GM18907 (cell line): ENCODE data around the gene KLK8.

Source experiments
- ATAC-seq: cut with Tn5 transposase; IDR thresholded peaks from one replicate; pipeline ENCODE4 v1.9.1; 2021; ENCODE audit warnings: mild to moderate bottlenecking, moderate library complexity; ENCODE audit not compliant: unreplicated experiment

The KLK8 gene

GRCh38 chr19:51001515-51001914 lies at the start of gene KLK8:
Gene KLK8, minus strand, starts transcription at chr19:51001604. Its CDS starts 437 bp downstream, at chr19:51001167.
- no peak for ATAC-seq

- no peak for ATAC-seq
Measured at GRCh38 chr19:51047031-51047335, 45.6 kb upstream of the KLK8 start.

GRCh38 chr19:51044327-51044726 lies 42.9 kb upstream of the KLK8 start:
- ATAC-seq, result no peak

GRCh38 chr19:51043497-51043896 lies 42.1 kb upstream of the KLK8 start:
- no peak for ATAC-seq

- ATAC-seq, result no peak
Measured at GRCh38 chr19:51040151-51040550, 38.7 kb upstream of the KLK8 start.

GRCh38 chr19:51036519-51036918 lies 35.1 kb upstream of the KLK8 start:
- ATAC-seq, result no peak

GRCh38 chr19:51034704-51035103 lies 33.3 kb upstream of the KLK8 start, which contains the start of gene KLK12:
Gene KLK12, minus strand, starts transcription at chr19:51035002. Its CDS starts 381 bp downstream, at chr19:51034621.
- no peak for ATAC-seq

- ATAC-seq, result no peak
Measured at GRCh38 chr19:51031880-51032225, 30.4 kb upstream of the KLK8 start.

GRCh38 chr19:51031220-51031879 lies 29.9 kb upstream of the KLK8 start:
- no peak for ATAC-seq

- no peak for ATAC-seq
Measured at GRCh38 chr19:51030631-51031030, 29.2 kb upstream of the KLK8 start.

GRCh38 chr19:51029718-51030117 lies 28.3 kb upstream of the KLK8 start:
- no peak for ATAC-seq

GRCh38 chr19:51027873-51028272 lies 26.5 kb upstream of the KLK8 start:
- ATAC-seq, result no peak

GRCh38 chr19:51027126-51027806 lies 25.9 kb upstream of the KLK8 start:
- ATAC-seq, result no peak

GRCh38 chr19:51026554-51026831 lies 25.1 kb upstream of the KLK8 start, which contains the start of gene KLK11:
Gene KLK11, minus strand, starts transcription at chr19:51026616. Its CDS starts 985 bp downstream, at chr19:51025631.
- no peak for ATAC-seq

GRCh38 chr19:51025809-51026553 lies 24.6 kb upstream of the KLK8 start:
- ATAC-seq, result no peak

- ATAC-seq, result no peak
Measured at GRCh38 chr19:51025401-51025800, 24.0 kb upstream of the KLK8 start.

GRCh38 chr19:51024924-51025323 lies 23.5 kb upstream of the KLK8 start:
- no peak for ATAC-seq

GRCh38 chr19:51023946-51024345 lies 22.5 kb upstream of the KLK8 start:
- ATAC-seq, result no peak

- no peak for ATAC-seq
Measured at GRCh38 chr19:51022526-51022925, 21.1 kb upstream of the KLK8 start.

GRCh38 chr19:51020988-51021651 lies 19.7 kb upstream of the KLK8 start:
- no peak for ATAC-seq

GRCh38 chr19:51019544-51019925 lies 18.1 kb upstream of the KLK8 start, which contains the start of gene KLK10:
Gene KLK10, minus strand, starts transcription at chr19:51019709. Its CDS starts 579 bp downstream, at chr19:51019130.
- ATAC-seq, result no peak
